GM12878 (cell line): Measurements from ENCODE around the gene ZNF385A. TPM values are rescaled to one million over a fixed set of nuclear protein-coding genes. Genes with fewer than 3 reads are reported as not detected.

Experiments used
- ATAC-seq: fragments of 200-7000 bp; cut with Tn5 transposase; 3 replicates; pipeline ENCODE4 v1.9.1; 2020; ENCODE audit warnings: mild to moderate bottlenecking, moderate library complexity
- BruUV-seq: library from RNA; stranded (reverse); fragments of 400-500 nt; replicated peaks from 2 replicates; lab custom pipeline; 2021; lab: Mats Ljungman, UMichigan
- CTCF ChIA-PET: fragments of 300-600 bp; sonication (Branson Sonifier 250); formaldehyde crosslinking; extraction: SDS; loops from one replicate; lab custom pipeline; 2021; ENCODE audit warnings: inconsistent platforms; lab: Yijun Ruan, JAX
- POLR2A ChIA-PET: fragments of 350-600 bp; formaldehyde crosslinking; extraction: SDS; loops from one replicate; lab custom pipeline; 2021; ENCODE audit warnings: inconsistent platforms; lab: Charles Lee
- RAD21 ChIA-PET: fragments of 300-600 bp; sonication (Branson Sonifier 250); formaldehyde crosslinking; loops from one replicate; lab custom pipeline; 2023; ENCODE audit warnings: antibody characterized with exemption; ENCODE audit not compliant: unreplicated experiment; lab: Charles Lee
- SMC1A ChIA-PET: fragments of 300-600 bp; sonication (Branson Sonifier 250); formaldehyde crosslinking; loops from one replicate; lab custom pipeline; 2023; ENCODE audit not compliant: unreplicated experiment, uncharacterized antibody; lab: Charles Lee
- DNase-seq: peaks from one replicate; pipeline ENCODE4 v3.0.0-alpha.2; 2011; ENCODE audit warnings: low read depth, low spot score
- FAIRE-seq: peaks from 3 replicates; lab custom pipeline; 2011; peaks lifted over from hg19 to GRCh38; lab: Jason Lieb, UNC
- H2AFZ ChIP-seq: 2 replicates; pipeline ENCODE4 v1.6.0; 2011; ENCODE audit warnings: low read depth, low read length, control low read depth; ENCODE audit not compliant: control insufficient read depth
- H3K27ac ChIP-seq: 2 replicates; pipeline ENCODE4 v1.5.1; 2011; ENCODE audit warnings: control low read depth; ENCODE audit not compliant: control insufficient read depth, insufficient read depth
- H3K27me3 ChIP-seq, 2 experiments: replicated peaks in 1 of 2; 2 replicates each; pipeline versions ENCODE4 v1.6.0 to v1.6.1; 2011; ENCODE audit warnings: low read length in 1 of 2; ENCODE audit not compliant: control insufficient read depth in 2 of 2, insufficient read depth in 2 of 2
- H3K36me3 ChIP-seq, 2 experiments: 2 replicates each; pipeline ENCODE4 v1.5.1; 2011; ENCODE audit warnings: low read length in 1 of 2; ENCODE audit not compliant: control insufficient read depth in 2 of 2, insufficient read depth in 2 of 2
- H3K4me1 ChIP-seq: 2 replicates; pipeline ENCODE4 v1.6.1; 2011; ENCODE audit warnings: mild to moderate bottlenecking, low read length, moderate library complexity, mixed read lengths; ENCODE audit not compliant: control insufficient read depth, insufficient read depth
- H3K4me2 ChIP-seq: 2 replicates; pipeline ENCODE4 v1.6.0; 2011; ENCODE audit warnings: control low read depth; ENCODE audit not compliant: control insufficient read depth, insufficient read depth
- H3K4me3 ChIP-seq: fragments of 200-600 bp; sonication (generic); 2 replicates; pipeline ENCODE4 v1.5.1; 2016
- H3K79me2 ChIP-seq: 2 replicates; pipeline ENCODE4 v1.6.0; 2011; ENCODE audit warnings: low read length; ENCODE audit not compliant: control insufficient read depth, insufficient read depth
- H3K9ac ChIP-seq: 2 replicates; pipeline ENCODE4 v1.8.0; 2011; ENCODE audit warnings: low read length, control low read depth, mixed read lengths; ENCODE audit not compliant: control insufficient read depth, insufficient read depth
- H3K9me3 ChIP-seq: replicated peaks from 3 replicates; pipeline ENCODE4 v1.5.1; 2011; ENCODE audit warnings: mild to moderate bottlenecking, low read length; ENCODE audit not compliant: control insufficient read depth, insufficient read depth
- H4K20me1 ChIP-seq: 2 replicates; pipeline ENCODE4 v1.6.0; 2011; ENCODE audit not compliant: control insufficient read depth, insufficient read depth
- BHLHE40 ChIP-seq, 2 experiments: fragments of 450-650 bp in 1 of 2; IDR thresholded peaks; 2 replicates each; pipeline ENCODE4 v1.6.1; 2011 to 2017; ENCODE audit warnings: low read depth in 2 of 2, borderline replicate concordance in 1 of 2, improper control_type of control experiment in 1 of 2, low read length in 1 of 2, mild to moderate bottlenecking in 1 of 2
- FOXM1 ChIP-seq: IDR thresholded peaks from 2 replicates; pipeline ENCODE4 v1.6.1; 2012; ENCODE audit warnings: low read depth, mild to moderate bottlenecking, inconsistent platforms, low read length, moderate library complexity
- IKZF2 ChIP-seq, 2 experiments: fragments of 450-650 bp; IDR thresholded peaks; 2 replicates each; pipeline ENCODE4 v1.6.1; 2017; ENCODE audit warnings: mild to moderate bottlenecking in 2 of 2, moderate library complexity in 2 of 2
- NR2F1 ChIP-seq: fragments of 450-650 bp; conservative IDR thresholded peaks from 2 replicates; pipeline ENCODE4 v1.6.1; 2017; ENCODE audit warnings: mild to moderate bottlenecking
- POU2F2 ChIP-seq: IDR thresholded peaks from 3 replicates; pipeline ENCODE4 v1.6.1; 2011; ENCODE audit warnings: low read depth, mild to moderate bottlenecking, low read length, borderline replicate concordance
- RAD21 ChIP-seq: IDR thresholded peaks from 2 replicates; pipeline ENCODE4 v1.6.1; 2011; ENCODE audit warnings: mild to moderate bottlenecking, low read depth, low read length, moderate library complexity; ENCODE audit not compliant: insufficient read depth
- RB1 ChIP-seq: fragments of 450-650 bp; formaldehyde crosslinking; IDR thresholded peaks from 2 replicates; pipeline ENCODE4 v1.6.1; 2017; ENCODE audit warnings: mild to moderate bottlenecking, borderline replicate concordance
- RFX5 ChIP-seq: IDR thresholded peaks from 2 replicates; pipeline ENCODE4 v1.6.1; 2011; ENCODE audit warnings: low read depth, low read length, improper control_type of control experiment
- RUNX3 ChIP-seq: IDR thresholded peaks from 2 replicates; pipeline ENCODE4 v1.6.1; 2012; ENCODE audit warnings: low read length, inconsistent platforms
- SIX5 ChIP-seq: IDR thresholded peaks from 2 replicates; pipeline ENCODE4 v1.6.1; 2011; ENCODE audit warnings: mild to moderate bottlenecking, low read depth, low read length, moderate library complexity; ENCODE audit not compliant: severe bottlenecking
- SMC3 ChIP-seq: IDR thresholded peaks from 2 replicates; pipeline ENCODE4 v1.6.1; 2011; ENCODE audit warnings: low read length, improper control_type of control experiment, borderline replicate concordance
- TCF12 ChIP-seq: IDR thresholded peaks from 2 replicates; pipeline ENCODE4 v1.6.1; 2011; ENCODE audit warnings: low read depth, mild to moderate bottlenecking, low read length
- TCF3 ChIP-seq: IDR thresholded peaks from 2 replicates; pipeline ENCODE4 v1.6.1; 2012; ENCODE audit warnings: low read depth, mild to moderate bottlenecking, low read length, borderline replicate concordance; ENCODE audit not compliant: insufficient read depth
- YY1 ChIP-seq: IDR thresholded peaks from 2 replicates; pipeline ENCODE4 v1.6.1; 2011; ENCODE audit warnings: low read depth, mild to moderate bottlenecking, low read length
- WGBS: methylation state at CpG from one replicate; pipeline ENCODE4 v1.1.6; 2016; ENCODE audit warnings: low lambda C conversion rate; ENCODE audit not compliant: insufficient replicate concordance, insufficient coverage; ENCODE audit errors: missing lambda C conversion rate; 5-methylcytosine and 5-hydroxymethylcytosine counted together
- in situ Hi-C: fragments of 300-500 bp; cut with MboI; formaldehyde crosslinking; loops from 9 replicates; pipeline ENCODE4 v1.14.3; 2018; ENCODE audit warnings: mixed read lengths
- intact Hi-C: fragments of 100-400 bp; cut with micrococcal nuclease; formaldehyde crosslinking; loops from one replicate; pipeline ENCODE4 v1.14.2; 2022; ENCODE audit not compliant: unreplicated experiment
- polyA plus RNA-seq, 11 experiments: library from polyadenylated mRNA; depleted of rRNA in 4 of 11; unstranded in 6 of 11; stranded (reverse) in 5 of 11; fragments of >200 nt; fragmentation: Nextera tagmentation in 4 of 11; fragmentation: Illumina TruSeq in 1 of 11; extraction: Ambion mirVana in 4 of 11; extraction: Trizol in 1 of 11; gene quantifications; 1 replicate in 1 of 11; 2 replicates in 10 of 11; pipeline versions ENCODE4 v1.2.1 to v1.2.3, GENCODE V29; 2011 to 2016; ENCODE audit warnings: inconsistent platforms in 2 of 11, missing spikeins in 2 of 11, low read depth in 1 of 11
- total RNA-seq, 4 experiments: library from RNA; depleted of rRNA in 3 of 4; stranded (reverse); fragments of >200 nt in 3 of 4; fragmentation: Illumina TruSeq in 1 of 4; extraction: Trizol in 1 of 4; gene quantifications; 2 replicates each; pipeline versions ENCODE4 v1.2.1 to v1.2.3, GENCODE V29; 2013 to 2021
- TF ChIP-seq, protein P1 (sequence below): IDR thresholded peaks from 2 replicates; pipeline ENCODE4 v1.6.1; 2011; ENCODE audit warnings: borderline replicate concordance, low read depth, mild to moderate bottlenecking, moderate library complexity, mixed read lengths, low read length; ENCODE audit not compliant: insufficient read depth; ENCODE audit errors: extremely low read length
- TF ChIP-seq, protein P2 (sequence below): fragments of 450-650 bp; IDR thresholded peaks from 2 replicates; pipeline ENCODE4 v1.6.1; 2016; ENCODE audit warnings: mild to moderate bottlenecking
- TF ChIP-seq, protein P3 (sequence below), 3 experiments: IDR thresholded peaks in 2 of 3; conservative IDR thresholded peaks in 1 of 3; 2 replicates each; pipeline ENCODE4 v1.5.1; 2011; ENCODE audit warnings: low read depth in 3 of 3, low read length in 3 of 3, mild to moderate bottlenecking in 3 of 3, control low read depth in 2 of 3, moderate library complexity in 2 of 3, inconsistent platforms in 1 of 3, mixed read lengths in 1 of 3; ENCODE audit not compliant: control insufficient read depth in 2 of 3, insufficient read depth in 1 of 3; ENCODE audit errors: extremely low read depth in 1 of 3

Gene ZNF385A
- total and polyA plus RNA-seq, 10 of the 15 experiments (the other 5 are each of a cell fraction or from before 2014, with no cell fraction given), result 0.26 to 26.1 (median 4.9) TPM

DNA sequence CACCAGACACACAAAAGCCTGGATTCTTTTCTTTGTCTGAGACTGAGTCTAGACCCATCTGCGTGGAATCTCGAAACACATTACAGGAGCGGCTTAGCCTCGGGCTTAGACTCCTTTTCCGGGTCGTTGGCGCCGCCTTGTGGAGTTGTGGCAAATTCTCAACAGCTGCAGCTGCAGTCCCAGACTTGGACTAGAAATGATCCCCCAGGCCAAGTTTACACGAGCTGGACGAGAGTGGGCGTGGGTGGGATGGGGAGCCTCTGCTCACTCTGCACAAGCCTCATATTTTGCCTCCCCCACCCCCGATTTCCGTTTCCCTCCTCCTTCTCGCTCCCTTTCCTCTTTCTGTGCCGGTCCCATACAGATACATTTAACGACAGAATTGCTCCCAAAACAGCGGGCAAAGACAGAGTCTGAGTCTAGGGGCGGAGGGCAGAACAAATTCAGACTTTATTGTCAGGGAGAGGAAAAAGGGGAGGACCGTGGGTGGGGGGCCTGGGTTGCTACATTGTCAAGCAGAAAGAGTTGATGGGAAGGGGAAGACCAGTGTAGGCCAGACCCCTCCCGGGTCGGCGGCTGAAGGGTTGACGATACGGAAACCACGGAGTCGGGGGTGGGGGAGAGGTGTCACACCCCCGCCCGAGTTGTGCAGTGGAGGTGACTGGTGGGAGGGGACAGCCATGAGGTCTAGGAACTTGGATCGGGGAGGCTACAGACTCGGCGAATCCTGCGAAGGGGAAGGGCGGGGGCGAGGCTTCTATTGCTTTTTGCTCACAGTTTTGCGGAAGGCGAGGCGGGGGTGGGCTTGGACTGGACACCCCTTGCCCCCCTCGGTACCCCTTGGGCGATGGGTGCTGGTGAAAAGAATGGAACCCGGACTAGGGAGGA is 15.6 kb downstream of the ZNF385A start:
- H2AFZ ChIP-seq, result peak overlapping the region; percentile 83
- intact Hi-C loops (loop anchor here (1.0 kb wide), 4 partner anchors 33 to 149 kb away; no protein-coding TSS in a partner anchor), in situ Hi-C loops (loop anchor here (10.0 kb wide), 1 partner anchor 344 kb away; the partner anchor contains the start of gene HOXC6)
- ChIA-PET SMC1A (interaction anchor here (0.6 to 3.0 kb wide), 23 partner anchors 9 to 336 kb away, joined by 3 to 19 read pairs (median 4); partner anchors contain the start of gene HOXC5), RAD21 (interaction anchor here (0.6 to 1.8 kb wide), 20 partner anchors 10 to 154 kb away, joined by 3 to 18 read pairs (median 5); partner anchors contain the start of genes COPZ1 and NCKAP1L), CTCF (interaction anchor here (0.6 to 4.9 kb wide), 42 partner anchors 10 to 167 kb away, joined by 3 to 61 read pairs (median 4); partner anchors contain the start of genes COPZ1, HNRNPA1 and ZNF385A), POLR2A (interaction anchor here (0.5 to 1.7 kb wide), 3 partner anchors 10 to 114 kb away, joined by 4 to 9 read pairs (median 4); no protein-coding TSS in a partner anchor)
- H3K4me2 ChIP-seq, result peak overlapping the region; percentile 66
- no peak overlapping the region for H3K27ac ChIP-seq
- no peaks in the 10 kb centered on the region for H3K79me2 ChIP-seq
- no peaks in the 10 kb centered on the region for H3K9me3 ChIP-seq
- peaks cover 24% of the 10 kb centered on the region for H3K4me1 ChIP-seq
- TSS peak; percentile 63 for BruUV-seq
- no peaks in the 10 kb centered on the region for H3K36me3 ChIP-seq
- H4K20me1 ChIP-seq, result no peaks in the 10 kb centered on the region
- ATAC-seq (peak; percentile 92), FAIRE-seq (peak; percentile 95), DNase-seq (no peak)
- 21% methylated on average over 40 of the region's 40 CpGs for WGBS
- peak overlapping the region; percentile 38 for H3K9ac ChIP-seq
- no peaks in the 10 kb centered on the region for H3K27me3 ChIP-seq
- H3K4me3 ChIP-seq, result no peak overlapping the region
- TF ChIP-seq SMC3 (peak; percentile 84), RAD21 (peak; percentile 93), FOXM1 (no peak), NR2F1 (peak; percentile 46), BHLHE40 (IDR thresholded peaks at IDR 0.05; ENCODE audit: borderline replicate concordance in 1 of 2, low read depth in 2 of 2, low read length in 1 of 2) (peak; percentile 7 to 27; a peak in 2 of 4 replicates), TCF3 (peak; percentile 55; the same call in 1 of the 2 replicates), RUNX3 (peak; percentile 77), SIX5 (peak; percentile 1), IKZF2 (IDR thresholded peaks at IDR 0.05) (no peak), TCF12 (peak; percentile 81), POU2F2 (0 out of 3 replicates have a peak, but pooled peaks have one; percentile 40), RB1 (peak; percentile 47; the same call in 1 of the 2 replicates), RFX5 (no peak), YY1 (peak; percentile 65; the same call in 1 of the 2 replicates)
- TF ChIP-seq, protein P1, sequence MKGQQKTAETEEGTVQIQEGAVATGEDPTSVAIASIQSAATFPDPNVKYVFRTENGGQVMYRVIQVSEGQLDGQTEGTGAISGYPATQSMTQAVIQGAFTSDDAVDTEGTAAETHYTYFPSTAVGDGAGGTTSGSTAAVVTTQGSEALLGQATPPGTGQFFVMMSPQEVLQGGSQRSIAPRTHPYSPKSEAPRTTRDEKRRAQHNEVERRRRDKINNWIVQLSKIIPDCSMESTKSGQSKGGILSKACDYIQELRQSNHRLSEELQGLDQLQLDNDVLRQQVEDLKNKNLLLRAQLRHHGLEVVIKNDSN, result no peak
- TF ChIP-seq, protein P2, sequence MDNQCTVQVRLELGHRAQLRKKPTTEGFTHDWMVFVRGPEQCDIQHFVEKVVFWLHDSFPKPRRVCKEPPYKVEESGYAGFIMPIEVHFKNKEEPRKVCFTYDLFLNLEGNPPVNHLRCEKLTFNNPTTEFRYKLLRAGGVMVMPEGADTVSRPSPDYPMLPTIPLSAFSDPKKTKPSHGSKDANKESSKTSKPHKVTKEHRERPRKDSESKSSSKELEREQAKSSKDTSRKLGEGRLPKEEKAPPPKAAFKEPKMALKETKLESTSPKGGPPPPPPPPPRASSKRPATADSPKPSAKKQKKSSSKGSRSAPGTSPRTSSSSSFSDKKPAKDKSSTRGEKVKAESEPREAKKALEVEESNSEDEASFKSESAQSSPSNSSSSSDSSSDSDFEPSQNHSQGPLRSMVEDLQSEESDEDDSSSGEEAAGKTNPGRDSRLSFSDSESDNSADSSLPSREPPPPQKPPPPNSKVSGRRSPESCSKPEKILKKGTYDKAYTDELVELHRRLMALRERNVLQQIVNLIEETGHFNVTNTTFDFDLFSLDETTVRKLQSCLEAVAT, result 0 out of 2 replicates have a peak, but pooled peaks have one; percentile 15
- TF ChIP-seq, protein P3, sequence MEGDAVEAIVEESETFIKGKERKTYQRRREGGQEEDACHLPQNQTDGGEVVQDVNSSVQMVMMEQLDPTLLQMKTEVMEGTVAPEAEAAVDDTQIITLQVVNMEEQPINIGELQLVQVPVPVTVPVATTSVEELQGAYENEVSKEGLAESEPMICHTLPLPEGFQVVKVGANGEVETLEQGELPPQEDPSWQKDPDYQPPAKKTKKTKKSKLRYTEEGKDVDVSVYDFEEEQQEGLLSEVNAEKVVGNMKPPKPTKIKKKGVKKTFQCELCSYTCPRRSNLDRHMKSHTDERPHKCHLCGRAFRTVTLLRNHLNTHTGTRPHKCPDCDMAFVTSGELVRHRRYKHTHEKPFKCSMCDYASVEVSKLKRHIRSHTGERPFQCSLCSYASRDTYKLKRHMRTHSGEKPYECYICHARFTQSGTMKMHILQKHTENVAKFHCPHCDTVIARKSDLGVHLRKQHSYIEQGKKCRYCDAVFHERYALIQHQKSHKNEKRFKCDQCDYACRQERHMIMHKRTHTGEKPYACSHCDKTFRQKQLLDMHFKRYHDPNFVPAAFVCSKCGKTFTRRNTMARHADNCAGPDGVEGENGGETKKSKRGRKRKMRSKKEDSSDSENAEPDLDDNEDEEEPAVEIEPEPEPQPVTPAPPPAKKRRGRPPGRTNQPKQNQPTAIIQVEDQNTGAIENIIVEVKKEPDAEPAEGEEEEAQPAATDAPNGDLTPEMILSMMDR (IDR thresholded peaks at IDR 0.05 in 2 of 3, conservative IDR thresholded peaks at IDR 0.05 in 1 of 3; ENCODE audit: control insufficient read depth in 2 of 3, extremely low read depth in 1 of 3, insufficient read depth in 1 of 3, low read depth in 3 of 3, low read length in 3 of 3), result peak; percentile 91 to 99 (median 98); a peak in 5 of 6 replicates
